COR-L47 (cell line): ENCODE results near the gene PCDHGB3.

Source experiments
- DNase-seq: peaks from one replicate; lab custom pipeline; 2025; lab: John Stamatoyannopoulos, UW

The PCDHGB3 gene

DNA sequence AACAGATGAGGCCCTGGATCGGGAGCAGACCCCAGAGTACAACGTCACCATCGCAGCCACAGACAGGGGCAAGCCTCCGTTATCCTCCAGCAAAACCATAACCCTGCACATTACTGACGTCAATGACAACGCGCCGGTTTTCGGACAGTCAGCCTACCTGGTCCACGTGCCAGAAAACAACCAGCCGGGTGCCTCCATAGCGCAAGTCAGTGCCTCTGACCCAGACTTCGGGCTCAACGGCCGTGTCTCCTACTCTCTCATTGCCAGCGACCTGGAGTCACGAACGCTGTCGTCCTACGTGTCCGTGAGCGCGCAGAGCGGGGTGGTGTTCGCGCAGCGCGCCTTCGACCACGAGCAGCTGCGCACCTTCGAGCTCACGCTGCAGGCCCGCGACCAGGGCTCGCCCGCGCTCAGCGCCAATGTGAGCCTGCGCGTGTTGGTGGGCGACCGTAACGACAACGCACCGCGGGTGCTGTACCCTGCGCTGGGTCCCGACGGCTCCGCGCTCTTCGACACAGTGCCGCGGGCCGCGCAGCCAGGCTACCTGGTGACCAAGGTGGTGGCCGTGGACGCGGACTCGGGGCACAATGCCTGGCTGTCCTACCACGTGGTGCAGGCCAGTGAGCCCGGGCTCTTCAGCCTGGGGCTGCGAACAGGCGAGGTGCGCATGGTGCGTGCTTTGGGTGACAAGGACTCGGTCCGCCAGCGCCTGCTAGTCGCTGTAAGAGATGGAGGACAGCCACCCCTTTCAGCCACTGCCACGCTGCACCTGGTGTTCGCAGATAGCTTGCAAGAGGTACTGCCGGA is 49.2 kb downstream of the PCDHGB3 start:
- DNase-seq, result no peak

DNA sequence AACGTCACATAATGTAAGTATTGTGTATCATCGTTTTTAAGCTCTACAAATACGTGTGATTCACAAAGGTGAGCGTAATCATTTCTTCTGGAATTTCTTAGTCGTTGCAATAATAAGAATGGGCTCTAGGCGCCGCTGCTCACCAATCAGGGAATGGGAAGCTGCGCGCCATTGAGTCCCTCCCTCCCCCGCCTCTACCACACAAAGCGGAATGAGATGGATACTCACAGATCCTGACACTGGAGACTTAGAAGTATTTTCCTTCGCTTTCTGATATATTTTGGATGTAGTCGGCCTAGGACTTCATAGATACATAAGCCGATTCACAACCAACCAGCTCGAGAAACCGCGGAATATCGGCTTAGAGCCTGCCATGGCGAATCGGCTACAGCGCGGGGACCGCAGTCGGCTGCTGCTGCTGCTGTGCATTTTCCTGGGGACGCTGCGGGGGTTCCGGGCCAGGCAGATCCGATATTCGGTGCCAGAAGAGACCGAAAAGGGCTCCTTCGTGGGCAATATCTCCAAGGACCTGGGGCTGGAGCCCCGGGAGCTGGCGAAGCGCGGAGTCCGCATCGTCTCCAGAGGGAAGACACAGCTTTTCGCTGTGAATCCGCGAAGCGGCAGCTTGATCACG is 50.9 kb downstream of the PCDHGB3 start, which contains the start of gene PCDHGA11:
TSS of gene PCDHGA11 (plus strand) at position 197 of the 634 bp plus-strand sequence. CDS start at position 374, 177 bp downstream.
- no peak for DNase-seq

DNA sequence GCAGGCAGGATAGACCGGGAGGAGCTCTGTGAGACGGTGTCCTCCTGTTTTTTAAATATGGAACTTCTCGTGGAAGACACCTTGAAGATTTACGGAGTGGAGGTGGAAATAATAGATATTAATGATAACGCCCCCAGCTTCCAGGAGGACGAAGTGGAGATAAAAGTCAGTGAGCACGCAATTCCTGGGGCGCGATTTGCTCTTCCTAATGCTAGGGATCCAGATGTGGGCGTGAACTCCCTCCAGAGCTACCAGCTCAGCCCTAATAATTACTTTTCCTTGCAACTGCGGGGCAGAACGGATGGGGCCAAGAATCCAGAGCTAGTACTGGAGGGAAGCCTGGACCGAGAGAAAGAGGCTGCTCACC is 51.4 kb downstream of the PCDHGB3 start:
- DNase-seq, result no peak
